SJSA1 (cell line): ENCODE results near the gene NET1. TPM values are rescaled to one million over a fixed set of nuclear protein-coding genes. Genes with fewer than 3 reads are reported as not detected.
"Not testable (repeated sequence)": the region's sequence is repeated elsewhere in the genome, so short reads cannot be mapped to it uniquely, and the experiment has no call there.

Experiments used
- DNase-seq, 2 experiments: peaks; one replicate each; pipeline ENCODE4 v3.0.0-alpha.2; 2015 to 2020; ENCODE audit warnings: low spot score in 2 of 2, low read depth in 1 of 2
- H3K27ac ChIP-seq: fragments of 250-450 bp; sonication (Bioruptor Pico); 2 replicates; pipeline ENCODE4 v1.5.1; 2020; ENCODE audit warnings: mild to moderate bottlenecking, moderate library complexity
- H3K27me3 ChIP-seq: fragments of 250-450 bp; sonication (Bioruptor Pico); replicated peaks from 2 replicates; pipeline ENCODE4 v1.5.1; 2020; ENCODE audit warnings: mild to moderate bottlenecking, moderate library complexity
- H3K36me3 ChIP-seq: fragments of 250-450 bp; sonication (Bioruptor Pico); 2 replicates; pipeline ENCODE4 v1.5.1; 2020; ENCODE audit warnings: mild to moderate bottlenecking
- H3K4me1 ChIP-seq: fragments of 250-450 bp; sonication (Bioruptor Pico); replicated peaks from 2 replicates; pipeline ENCODE4 v1.6.1; 2021; ENCODE audit warnings: mild to moderate bottlenecking
- H3K4me3 ChIP-seq: fragments of 250-450 bp; sonication (Bioruptor Pico); 2 replicates; pipeline ENCODE4 v1.5.1; 2020; ENCODE audit warnings: mild to moderate bottlenecking
- H3K9me3 ChIP-seq: fragments of 250-450 bp; sonication (Bioruptor Pico); replicated peaks from 2 replicates; pipeline ENCODE4 v1.5.1; 2020; ENCODE audit warnings: mild to moderate bottlenecking
- total RNA-seq: library from RNA; depleted of rRNA; stranded (reverse); fragments of >200 nt; shearing (Covaris generic); gene quantifications from 2 replicates; pipeline ENCODE4 v1.2.3, GENCODE V29; 2014

The NET1 gene
- total RNA-seq, 1 experiment from 2014 or later = 52.4 TPM

- DNase-seq = no peak
Measured at GRCh38 chr10:5467207-5467535, 54.8 kb downstream of the NET1 start.

GRCh38 chr10:5467634-5468255 lies 55.4 kb downstream of the NET1 start:
- Histone ChIP-seq H3K4me3 (no peak overlapping the region), H3K27me3 (no peaks in the 10 kb centered on the region), H3K27ac (no peak overlapping the region), H3K9me3 (peaks cover 5% of the 10 kb centered on the region; the same call in 1 of the 2 replicates), H3K36me3 (no peaks in the 10 kb centered on the region), H3K4me1 (no peaks in the 10 kb centered on the region)
- no peak for DNase-seq

More at GRCh38 chr10:5467207-5467535, 54.8 kb downstream of the NET1 start:
- no peaks in the 10 kb centered on the region for H3K27me3 ChIP-seq
- H3K36me3 ChIP-seq = no peaks in the 10 kb centered on the region
- H3K4me3 ChIP-seq = no peak overlapping the region
- no peaks in the 10 kb centered on the region for H3K4me1 ChIP-seq
- H3K27ac ChIP-seq = no peak overlapping the region
- peaks cover 5% of the 10 kb centered on the region; the same call in 1 of the 2 replicates for H3K9me3 ChIP-seq

- Histone ChIP-seq H3K4me3 (no peak overlapping the region), H3K4me1 (no peaks in the 10 kb centered on the region), H3K27me3 (no peaks in the 10 kb centered on the region), H3K36me3 (no peaks in the 10 kb centered on the region), H3K9me3 (peaks cover 5% of the 10 kb centered on the region; the same call in 1 of the 2 replicates), H3K27ac (no peak overlapping the region)
- DNase-seq = no peak
Measured at GRCh38 chr10:5468262-5469106, 56.1 kb downstream of the NET1 start.

- peak in 1 of 2 experiments; percentile 29 for DNase-seq
- Histone ChIP-seq H3K36me3 (no peaks in the 10 kb centered on the region), H3K9me3 (peaks cover 5% of the 10 kb centered on the region; the same call in 1 of the 2 replicates), H3K27ac (no peak overlapping the region), H3K4me1 (no peaks in the 10 kb centered on the region), H3K27me3 (no peaks in the 10 kb centered on the region), H3K4me3 (no peak overlapping the region)
Measured at GRCh38 chr10:5469353-5470061, 57.1 kb downstream of the NET1 start.

GRCh38 chr10:5470062-5470751 lies 57.9 kb downstream of the NET1 start:
- no peaks in the 10 kb centered on the region for H3K4me1 ChIP-seq
- H3K9me3 ChIP-seq = peaks cover 5% of the 10 kb centered on the region; the same call in 1 of the 2 replicates
- no peak overlapping the region for H3K27ac ChIP-seq
- no peaks in the 10 kb centered on the region for H3K36me3 ChIP-seq
- no peaks in the 10 kb centered on the region for H3K27me3 ChIP-seq
- DNase-seq = peak in 1 of 2 experiments; percentile 30
- no peak overlapping the region for H3K4me3 ChIP-seq

- H3K9me3 ChIP-seq, DNase-seq, H3K4me1 ChIP-seq, H3K36me3 ChIP-seq, H3K27me3 ChIP-seq, H3K4me3 ChIP-seq, H3K27ac ChIP-seq: not testable (repeated sequence)
Measured at GRCh38 chr10:5474642-5475041, 62.3 kb downstream of the NET1 start.

GRCh38 chr10:5475088-5475487 lies 62.7 kb downstream of the NET1 start:
- H3K4me1 ChIP-seq, H3K9me3 ChIP-seq, H3K27me3 ChIP-seq, H3K27ac ChIP-seq, DNase-seq, H3K36me3 ChIP-seq, H3K4me3 ChIP-seq: not testable (repeated sequence)

- not testable (repeated sequence) for H3K4me3 ChIP-seq, H3K4me1 ChIP-seq, H3K9me3 ChIP-seq, H3K27ac ChIP-seq, DNase-seq, H3K36me3 ChIP-seq, H3K27me3 ChIP-seq
Measured at GRCh38 chr10:5475974-5476807, 63.8 kb downstream of the NET1 start.

GRCh38 chr10:5476918-5477525 lies 64.7 kb downstream of the NET1 start:
- no peaks in the 10 kb centered on the region for H3K4me1 ChIP-seq
- H3K4me3 ChIP-seq = no peak overlapping the region
- H3K27ac ChIP-seq = no peak overlapping the region
- no peaks in the 10 kb centered on the region for H3K36me3 ChIP-seq
- DNase-seq = peak in 1 of 2 experiments; percentile 25
- no peaks in the 10 kb centered on the region for H3K9me3 ChIP-seq
- no peaks in the 10 kb centered on the region for H3K27me3 ChIP-seq

GRCh38 chr10:5477948-5478693 lies 65.8 kb downstream of the NET1 start:
- Histone ChIP-seq H3K36me3 (no peaks in the 10 kb centered on the region), H3K4me1 (no peaks in the 10 kb centered on the region), H3K4me3 (no peak overlapping the region), H3K27me3 (no peaks in the 10 kb centered on the region), H3K27ac (no peak overlapping the region), H3K9me3 (no peaks in the 10 kb centered on the region)
- no peak for DNase-seq

GRCh38 chr10:5478694-5479305 lies 66.4 kb downstream of the NET1 start:
- no peaks in the 10 kb centered on the region for H3K9me3 ChIP-seq
- peak in 1 of 2 experiments; percentile 32 for DNase-seq
- no peaks in the 10 kb centered on the region for H3K4me1 ChIP-seq
- no peaks in the 10 kb centered on the region for H3K27me3 ChIP-seq
- no peak overlapping the region for H3K27ac ChIP-seq
- no peaks in the 10 kb centered on the region for H3K36me3 ChIP-seq
- H3K4me3 ChIP-seq = no peak overlapping the region
